ENCODE measurements around the gene CD8B.
A peak's percentile ranks its signal among the peaks of the same experiment; 100 is the strongest.

The CD8B gene

DNA sequence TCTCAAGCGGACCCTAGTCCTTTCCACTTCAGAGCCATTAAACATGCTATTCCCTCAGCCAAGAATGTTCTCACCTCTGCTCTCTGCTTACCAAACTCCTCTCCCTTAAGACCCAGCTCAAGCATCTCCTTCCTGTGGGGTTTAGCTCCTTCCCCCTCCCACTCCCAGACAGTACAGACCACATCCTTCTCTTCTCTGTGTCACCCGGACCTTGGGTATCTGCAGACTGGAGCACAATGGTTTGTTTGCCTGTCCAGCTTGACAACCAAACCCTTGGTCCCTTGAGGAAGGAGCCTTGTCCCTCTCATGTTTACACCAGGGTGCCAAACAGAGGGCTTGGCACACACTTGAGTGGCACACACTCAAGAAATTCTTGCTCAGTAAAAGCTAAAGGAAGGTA lies 66.8 kb downstream of the CD8B start:
- peak; percentile 10 for DNase-seq

DNA sequence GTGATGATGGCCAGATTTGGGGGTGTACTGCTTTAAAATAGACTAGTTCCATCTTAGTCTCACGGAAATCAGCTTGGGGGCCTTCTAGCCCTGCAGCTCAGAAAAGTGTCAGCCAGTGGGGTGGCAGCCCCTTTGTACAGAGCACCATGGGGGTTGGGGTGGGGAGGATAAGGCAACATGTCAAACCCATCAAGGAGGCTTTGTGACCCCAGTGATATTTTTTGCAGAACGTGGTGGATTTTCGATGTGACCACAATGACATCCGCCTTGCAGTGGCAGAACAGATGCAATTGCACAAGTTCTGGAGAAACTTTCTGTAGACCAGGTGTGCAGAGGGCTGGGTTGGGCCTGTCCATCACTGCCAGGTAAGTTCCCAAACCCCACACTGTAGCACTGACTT lies 67.9 kb downstream of the CD8B start:
- DNase-seq: peak; percentile 13

DNA sequence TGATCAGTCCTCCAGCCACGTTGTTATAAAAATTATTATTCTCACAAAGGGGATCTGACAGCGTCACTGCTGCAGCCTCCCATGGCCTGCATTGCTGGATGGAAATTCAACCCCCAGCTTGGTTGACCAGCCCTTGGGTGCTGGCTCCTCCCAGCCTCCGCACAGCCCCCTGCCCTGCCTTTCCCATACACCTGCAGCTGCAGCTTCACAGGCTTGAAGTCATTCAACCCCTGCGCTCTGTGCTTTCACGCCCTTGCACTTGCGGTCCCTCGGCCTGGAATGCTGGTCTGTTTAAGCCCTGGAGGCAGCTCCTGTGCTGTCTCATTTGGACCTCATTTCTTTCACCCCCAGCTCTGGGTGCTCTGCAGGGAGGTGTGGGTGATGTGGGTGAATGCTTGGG lies 70.1 kb downstream of the CD8B start:
- DNase-seq: no peak

DNA sequence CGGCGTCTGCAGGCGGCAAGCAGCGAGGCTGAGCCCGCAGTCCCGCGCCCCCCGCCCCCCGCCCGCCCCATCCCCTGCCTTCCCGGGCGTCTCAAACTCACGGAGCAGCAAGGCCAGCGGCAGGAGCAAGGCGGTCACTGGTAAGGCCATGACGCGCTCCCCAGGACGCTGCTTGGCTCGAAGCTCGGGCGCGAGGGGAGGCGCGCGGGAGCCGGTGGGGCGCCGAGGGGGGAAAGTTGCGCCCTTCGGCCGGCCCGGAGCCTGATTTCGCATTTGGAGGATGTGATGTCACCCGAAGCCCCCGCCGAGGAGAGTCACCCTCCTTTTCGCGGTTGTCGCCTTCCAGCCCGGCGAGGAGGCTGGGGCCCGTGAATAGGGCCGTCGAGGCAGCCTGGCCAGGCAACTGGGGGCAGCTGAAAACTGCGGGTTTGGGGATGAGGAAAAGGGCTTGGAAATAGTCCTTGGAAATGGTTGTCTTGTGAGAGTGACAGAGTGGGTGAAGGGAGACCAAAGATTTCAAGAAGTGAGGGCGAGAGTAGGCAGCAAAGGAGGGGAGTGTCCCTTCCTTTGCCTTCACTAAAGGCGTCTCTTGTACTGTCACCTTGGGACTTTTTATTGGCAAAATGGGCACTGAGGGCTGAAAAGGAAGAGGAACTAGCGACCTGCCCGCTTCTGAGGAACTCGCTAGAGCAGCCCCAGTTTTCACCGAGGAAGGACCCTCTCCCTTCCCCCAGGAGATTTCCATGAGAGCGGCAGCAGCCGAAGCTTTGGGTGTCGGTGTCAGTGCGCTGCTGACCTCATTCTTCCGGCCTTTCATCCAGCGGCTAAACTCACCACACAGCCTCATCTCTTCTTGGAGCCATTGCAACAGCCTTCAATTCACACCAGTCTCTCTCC lies 70.8 kb downstream of the CD8B start, which contains the start of gene CD8A:
TSS of gene CD8A (minus strand) at position 238 of the 897 bp plus-strand sequence. CDS start at position 150, 88 bp downstream.
- DNase-seq: peak; percentile 58

DNA sequence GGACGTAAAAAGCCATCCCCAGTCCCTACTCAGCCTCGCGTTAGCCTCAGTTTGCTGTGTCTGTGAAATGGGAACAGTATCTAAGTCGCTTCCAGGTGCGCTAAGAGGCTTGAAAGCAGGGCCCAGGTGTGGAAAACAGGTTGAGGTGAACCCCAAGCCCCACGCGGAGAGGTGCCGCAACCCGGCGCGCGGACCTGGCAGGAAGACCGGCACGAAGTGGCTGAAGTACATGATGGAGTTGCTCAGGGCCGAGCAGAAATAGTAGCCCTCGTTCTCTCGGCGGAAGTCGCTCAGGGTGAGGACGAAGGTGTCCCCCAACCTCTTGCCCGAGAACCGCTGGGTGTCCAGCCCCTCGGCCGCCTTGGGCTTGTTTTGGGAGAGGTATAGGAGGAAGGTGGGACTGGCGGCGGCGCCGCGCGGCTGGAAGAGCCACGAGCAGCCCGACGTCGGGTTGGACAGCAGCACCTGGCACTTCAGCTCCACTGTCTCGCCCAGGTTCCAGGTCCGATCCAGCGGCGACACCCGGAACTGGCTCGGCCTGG lies 71.5 kb downstream of the CD8B start:
- DNase-seq: no peak

DNA sequence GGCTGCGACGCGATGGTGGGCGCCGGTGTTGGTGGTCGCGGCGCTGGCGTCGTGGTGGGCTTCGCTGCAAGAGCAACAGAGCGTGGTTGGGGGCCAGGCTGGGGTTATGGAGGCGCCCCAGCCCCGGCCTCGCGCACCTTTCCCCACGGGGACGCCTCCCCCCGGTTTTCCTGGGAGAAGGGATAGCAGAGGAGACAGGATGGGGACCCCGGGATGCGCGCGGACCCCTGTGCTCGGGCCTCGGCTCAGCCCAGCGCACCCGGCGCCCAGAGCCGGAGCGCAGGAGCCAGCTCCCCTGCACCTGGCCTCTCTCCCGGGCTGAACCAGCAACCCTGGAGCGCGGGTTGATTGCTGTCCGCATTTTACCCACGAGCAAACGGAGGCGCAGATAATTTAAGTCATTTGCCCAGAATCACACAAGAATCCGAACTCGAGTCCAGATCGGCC lies 72.0 kb downstream of the CD8B start:
- no peak for DNase-seq

DNA sequence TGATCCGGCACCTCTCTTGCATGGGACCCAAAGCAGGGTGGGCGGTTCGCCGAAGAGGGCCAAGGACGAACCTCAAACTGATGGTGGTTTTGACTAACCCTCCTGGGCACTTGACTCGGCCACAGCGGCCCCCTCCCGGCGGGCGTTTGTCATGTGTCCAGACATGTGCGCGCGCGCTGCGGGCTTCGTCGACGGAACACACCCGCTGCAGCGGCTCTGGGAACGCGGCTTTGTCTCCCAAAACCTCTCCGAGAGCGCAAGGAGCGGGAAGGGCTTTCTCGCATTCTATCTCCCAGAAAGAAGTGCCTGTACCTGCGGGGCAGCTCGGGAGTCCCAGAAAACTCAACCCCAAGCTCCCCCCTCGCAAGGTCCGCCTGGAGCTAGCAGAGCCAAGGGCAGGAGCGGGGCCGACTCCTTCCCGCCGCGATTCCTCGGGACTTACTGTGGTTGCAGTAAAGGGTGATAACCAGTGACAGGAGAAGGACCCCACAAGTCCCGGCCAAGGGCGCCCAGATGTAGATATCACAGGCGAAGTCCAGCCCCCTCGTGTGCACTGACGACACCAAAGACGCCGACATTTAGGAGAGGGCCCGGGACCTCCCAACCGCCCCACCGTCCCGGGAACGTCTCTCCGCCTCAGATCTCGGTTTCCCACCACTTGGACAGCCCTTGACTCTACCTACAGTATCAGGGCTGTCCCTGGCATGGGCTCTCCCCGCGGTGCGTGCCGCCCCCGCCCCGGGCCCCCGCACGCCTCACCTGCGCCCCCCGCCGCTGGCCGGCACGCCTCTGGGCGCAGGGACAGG lies 72.6 kb downstream of the CD8B start:
- DNase-seq: no peak

DNA sequence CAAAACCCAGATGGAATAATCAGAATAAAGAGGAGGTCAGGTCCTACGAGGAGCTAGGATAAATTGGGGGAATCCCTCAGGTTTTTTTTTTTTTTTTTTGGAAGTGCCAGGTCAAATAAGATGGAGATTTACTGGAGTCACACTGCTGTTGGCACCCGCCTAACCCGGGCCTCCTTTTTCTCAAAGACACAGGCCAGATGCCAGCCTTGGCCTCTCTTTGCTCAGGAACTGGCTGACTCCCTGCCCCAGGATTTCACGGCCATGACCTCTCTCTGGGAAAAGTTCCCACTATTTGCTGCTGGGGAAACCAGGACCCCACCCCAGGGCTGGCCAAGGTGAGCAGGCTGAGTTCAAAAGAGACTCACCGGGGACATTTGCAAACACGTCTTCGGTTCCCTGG lies 73.5 kb downstream of the CD8B start:
- no peak for DNase-seq

DNA sequence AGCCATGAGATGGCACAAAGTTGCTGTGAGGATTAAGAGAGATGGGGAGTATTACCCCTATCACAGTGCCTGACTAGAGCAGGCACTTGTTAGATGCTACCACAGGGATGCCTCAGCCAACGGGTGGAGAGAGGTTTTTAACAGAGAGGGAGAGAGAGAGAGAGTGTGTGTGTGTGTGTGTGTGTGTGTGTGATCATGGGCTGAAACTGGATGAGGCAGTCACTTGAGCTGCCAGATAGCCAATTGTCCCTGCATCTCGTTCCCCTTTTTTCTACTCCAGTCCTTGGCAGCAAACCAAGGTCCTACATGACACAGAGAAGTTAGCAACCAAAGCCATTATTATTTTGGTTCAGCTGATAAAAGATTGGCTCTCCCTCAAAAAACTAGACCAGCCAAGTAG lies 74.0 kb downstream of the CD8B start:
- DNase-seq: peak; percentile 25

DNA sequence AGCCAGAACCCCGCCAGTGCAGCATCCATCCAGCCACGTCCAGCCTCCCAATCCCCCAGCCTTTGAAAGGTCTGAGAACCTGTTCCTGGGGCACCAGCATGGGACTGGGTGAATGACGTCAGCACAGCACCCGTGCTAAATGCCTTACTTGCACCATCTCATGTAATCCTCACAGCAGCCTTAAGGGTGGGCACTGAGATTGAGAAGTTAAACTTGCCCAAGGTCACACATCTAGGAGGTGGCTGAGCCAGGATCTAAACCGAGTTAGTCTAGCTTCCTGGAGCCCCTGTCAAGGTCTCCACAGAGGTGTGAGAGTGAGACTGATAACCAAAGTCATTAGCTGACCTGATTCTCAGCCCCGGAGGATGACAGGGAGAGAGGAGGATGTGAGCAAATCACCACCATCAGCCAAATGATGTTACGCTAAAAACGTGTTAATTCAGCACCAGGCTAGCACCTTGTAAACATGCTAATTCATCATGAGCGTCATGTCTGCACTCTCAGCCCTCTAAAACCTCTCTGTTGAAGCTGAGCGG lies 75.6 kb downstream of the CD8B start:
- DNase-seq: peak; percentile 75

DNA sequence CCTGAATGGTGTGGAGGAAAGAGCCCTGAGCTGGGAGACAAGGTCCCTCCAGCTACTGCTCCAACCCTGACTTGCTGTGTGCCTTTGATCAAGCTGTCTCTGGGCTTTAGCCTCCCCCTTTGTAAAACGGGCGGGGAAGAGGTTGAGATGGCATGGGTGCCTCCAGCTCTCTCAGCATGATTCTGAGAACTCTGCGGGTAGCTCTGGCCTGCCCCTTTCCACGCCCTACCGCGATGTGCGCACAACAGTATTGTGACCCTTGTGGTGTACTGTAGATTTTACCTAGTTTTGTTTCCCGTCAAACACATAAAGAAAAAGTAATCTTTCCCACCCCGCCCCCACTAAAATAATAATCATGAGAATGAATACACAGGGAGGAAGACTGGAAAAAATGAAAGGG lies 76.2 kb downstream of the CD8B start:
- DNase-seq: peak; percentile 71

DNA sequence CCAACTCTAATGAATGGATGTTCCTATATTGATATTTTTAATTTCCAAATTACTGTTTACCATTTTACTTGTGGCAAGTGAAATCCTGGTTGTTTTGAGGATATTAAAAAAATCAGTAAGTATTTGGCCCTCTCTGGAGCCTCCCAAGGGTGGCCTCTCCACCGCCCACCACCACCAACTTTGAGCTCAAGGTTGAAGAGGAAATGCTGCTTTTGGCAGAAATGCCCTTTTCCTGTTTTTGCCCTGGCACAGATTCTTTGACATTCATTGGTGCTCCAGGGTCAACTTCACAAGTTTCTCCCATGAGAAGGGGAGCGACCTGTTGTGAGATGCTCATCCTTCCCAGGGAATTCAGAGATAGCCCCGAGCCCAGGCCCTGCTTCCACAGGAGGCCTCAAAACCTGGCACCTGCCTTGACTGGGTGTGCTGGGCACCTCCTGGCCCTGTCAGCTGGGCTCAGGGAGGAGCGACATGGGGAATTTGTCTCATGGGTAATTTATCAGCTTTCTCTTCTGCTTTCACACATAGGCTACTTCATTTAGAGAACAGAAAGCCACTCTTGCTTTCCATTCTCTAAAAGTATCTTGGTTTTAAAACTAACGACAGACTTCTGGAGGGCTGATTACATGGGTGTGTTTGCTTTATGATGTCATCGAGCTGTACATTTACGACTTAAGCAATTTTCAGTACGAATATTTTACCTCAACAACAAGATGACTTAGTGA lies 77.9 kb downstream of the CD8B start:
- no peak for DNase-seq

DNA sequence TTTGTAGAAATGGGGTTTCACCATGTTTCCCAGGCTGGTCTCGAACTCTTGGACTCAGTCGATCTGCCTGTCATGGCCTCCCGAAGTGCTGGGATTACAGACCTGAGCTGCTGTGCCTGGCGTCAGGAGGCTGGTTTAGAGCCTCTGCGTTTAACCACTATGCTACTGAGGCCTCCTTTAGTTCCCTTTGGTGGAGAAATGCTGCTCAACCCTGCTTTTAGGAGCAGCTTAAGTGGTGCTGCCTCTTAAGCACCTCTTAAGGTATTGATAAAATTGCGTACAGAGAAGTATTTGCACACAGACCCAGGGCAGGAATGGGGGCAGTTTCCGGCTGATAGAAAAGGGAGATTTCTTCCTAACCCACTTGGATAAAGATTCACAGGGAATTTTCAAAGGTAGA lies 78.9 kb downstream of the CD8B start:
- DNase-seq: no peak

DNA sequence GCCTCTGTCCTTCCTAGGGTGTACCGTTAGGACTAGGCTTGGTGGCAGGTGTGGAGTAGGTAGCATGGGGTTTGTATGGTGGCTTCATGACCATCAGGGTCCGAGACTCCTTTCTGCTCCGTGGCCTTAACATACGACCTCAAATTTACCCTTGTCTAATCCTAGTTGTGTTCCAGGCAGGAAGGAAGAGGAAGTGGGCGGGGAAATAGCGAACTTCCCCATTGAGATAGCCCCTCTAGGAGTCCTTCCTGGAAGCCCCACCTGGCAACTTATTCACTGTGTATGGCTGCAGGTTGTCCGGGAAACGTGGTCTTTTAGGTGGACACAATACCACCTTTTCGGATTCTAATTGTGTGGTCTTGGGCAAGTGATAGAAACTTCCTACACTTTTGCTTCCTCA lies 80.3 kb downstream of the CD8B start:
- no peak for DNase-seq

DNA sequence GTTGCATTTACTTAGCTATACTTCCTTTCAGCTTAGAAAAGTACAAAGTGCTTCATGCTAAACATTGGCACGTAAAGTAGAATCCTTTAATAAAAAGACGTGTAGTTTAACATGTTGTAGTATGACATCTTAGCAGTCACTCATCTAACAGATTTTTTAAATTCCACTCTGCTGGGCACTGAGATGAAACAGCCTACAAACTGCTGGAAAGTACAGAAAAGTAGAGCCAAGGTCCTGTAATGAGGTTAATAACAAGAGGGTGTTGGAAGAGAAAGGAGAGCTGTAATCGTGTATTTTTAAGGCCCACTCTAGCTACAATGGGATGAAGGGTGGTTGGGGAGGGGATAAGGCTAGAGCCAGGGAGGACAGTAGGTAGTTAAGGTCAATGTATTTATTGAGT lies 81.7 kb downstream of the CD8B start:
- no peak for DNase-seq

DNA sequence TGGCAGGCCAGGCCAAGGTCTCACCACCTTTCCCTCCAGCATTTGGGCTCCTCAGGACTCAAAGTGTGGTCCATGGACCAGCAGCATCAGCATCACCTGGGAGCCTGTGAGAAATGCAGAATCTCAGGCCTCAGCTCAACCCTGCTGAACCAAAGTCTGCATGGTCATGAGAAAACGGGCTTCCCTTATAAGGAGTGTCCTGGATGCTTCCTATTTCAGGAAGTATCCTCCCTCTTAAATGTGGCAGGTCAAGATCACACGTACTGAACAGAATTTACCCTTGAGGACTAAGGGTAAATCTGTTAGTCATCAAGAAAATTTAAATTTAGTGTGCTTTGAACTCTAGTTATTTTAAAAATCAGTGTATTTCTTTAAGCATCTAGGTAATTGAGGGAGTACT lies 82.7 kb downstream of the CD8B start:
- DNase-seq: no peak

DNA sequence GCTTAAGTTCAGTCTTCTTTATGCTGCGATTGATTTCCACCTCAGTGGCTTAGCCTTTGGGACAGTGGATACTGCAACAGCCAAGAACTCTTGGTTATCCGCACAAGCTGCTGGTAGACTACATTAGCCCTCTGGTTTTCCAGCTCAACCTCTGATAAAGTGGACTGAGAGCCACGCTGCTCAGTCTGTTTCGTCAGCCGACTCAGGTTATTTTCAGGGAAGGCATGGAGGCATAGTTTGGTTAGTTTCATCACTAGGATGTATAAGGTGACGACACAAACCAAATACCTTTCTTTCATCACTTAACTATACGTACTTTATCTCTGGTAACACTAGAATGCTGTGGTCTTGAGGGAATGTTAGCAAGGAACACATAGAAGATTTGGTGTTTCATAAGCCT lies 85.2 kb downstream of the CD8B start:
- no peak for DNase-seq

DNA sequence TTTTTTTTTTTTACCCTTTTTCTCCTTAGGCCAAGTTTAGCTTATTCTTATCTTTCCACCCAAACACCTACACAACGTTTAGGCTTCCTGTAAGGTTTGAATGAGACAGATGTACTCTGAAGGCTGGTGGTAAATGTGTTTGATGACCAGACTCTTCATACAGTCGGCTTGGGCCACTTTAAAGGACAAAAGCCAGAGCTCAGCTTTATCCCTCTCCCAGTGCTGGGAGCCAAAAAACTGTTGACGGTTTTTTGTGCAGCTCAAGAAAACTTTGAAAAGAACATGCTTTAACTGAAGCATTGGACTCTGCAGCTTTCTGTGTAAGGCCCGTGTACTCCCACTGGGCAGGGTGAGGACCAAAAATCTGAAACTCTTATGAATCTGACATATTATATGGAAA lies 86.3 kb downstream of the CD8B start:
- no peak for DNase-seq

DNA sequence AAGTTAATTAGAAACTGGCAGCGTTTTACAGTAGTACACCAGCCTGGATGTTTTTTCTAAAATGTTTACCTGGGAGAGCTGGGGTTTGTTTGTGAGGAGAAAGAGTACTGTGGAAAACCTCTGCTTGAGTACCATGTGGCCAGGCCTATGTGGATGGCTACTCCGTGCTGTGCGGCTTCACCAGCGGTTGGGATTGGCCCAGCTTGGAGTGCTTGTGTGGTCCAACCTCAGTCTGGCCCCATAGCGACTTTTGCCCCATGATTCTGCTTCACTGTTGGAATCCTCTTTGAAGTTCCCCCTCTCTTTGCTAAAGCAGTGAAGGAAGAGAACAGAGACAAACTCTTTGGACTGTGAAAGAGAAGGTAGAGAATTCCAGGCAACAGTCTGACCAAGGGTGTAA lies 86.8 kb downstream of the CD8B start:
- DNase-seq: no peak

DNA sequence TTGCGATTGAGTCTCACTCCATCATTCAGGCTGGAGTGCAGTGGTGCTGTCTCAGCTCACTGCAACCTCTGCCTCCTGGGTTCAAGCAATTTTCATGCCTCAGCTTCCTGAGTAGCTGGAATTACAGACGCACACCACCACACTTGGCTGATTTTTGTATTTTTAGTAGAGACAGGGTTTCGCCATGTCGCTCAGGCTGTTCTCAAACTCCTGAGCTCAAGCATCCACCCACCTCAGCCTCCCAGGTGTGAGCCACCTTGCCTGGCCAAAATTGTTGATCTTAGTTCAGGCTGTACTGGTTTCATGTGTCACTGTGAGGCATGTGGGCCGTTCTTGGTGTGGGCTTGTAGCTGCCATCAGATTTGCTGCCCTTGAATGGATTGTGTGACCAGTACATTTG lies 89.1 kb downstream of the CD8B start:
- DNase-seq: no peak

DNA sequence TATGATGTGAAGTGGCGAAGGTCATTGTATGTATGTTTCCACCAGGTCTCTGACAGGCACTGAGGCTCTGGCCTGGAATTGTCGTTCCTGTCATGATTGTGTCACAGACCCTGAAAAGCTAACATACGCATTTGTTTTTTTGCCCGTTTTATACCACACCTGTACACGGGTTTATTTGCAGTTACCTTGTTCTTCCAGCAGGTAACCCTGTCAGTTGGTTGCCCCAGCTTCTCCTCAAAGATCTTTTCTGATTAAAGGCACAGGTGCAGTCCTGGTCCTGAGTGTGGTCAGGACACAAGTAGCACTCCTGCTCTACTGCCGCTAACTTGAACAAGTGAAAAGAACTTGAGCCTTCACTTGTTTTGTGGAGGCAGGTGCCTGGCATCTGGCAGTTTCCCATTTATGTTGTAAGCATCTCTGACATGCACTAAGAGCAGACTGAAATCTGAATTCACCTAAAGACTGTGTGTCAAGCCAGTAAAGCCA lies 90.8 kb downstream of the CD8B start:
- DNase-seq: no peak

DNA sequence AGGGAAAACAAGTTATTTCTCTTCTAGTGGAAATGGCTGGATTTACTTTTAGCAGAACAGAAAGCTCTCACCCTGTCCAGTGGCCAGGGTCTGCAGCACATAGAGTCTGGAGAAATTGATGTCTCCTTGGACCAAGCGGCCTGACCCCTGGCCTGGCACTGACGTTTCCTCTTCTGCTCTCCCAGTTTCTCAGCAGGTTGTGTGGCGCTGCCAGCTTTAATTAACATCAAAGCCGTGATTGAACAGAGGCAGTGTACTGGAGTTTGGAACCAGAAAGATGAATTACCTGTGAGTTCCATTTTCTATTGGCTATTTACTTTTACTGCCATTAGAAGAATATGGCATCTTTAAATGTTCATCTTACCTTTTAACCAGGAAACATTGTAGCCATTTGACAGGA lies 91.8 kb downstream of the CD8B start:
- DNase-seq: no peak
